Lung (tissue), 12 donors: ENCODE data around the gene THADA. TPM values are rescaled to one million over a fixed set of nuclear protein-coding genes. Genes with fewer than 3 reads are reported as not detected.

Experiments
- ATAC-seq: fragments of 200-7000 bp; cut with Tn5 transposase; one replicate; pipeline ENCODE4 v1.9.1; 2020; ENCODE audit warnings: moderate number of reproducible peaks; ENCODE audit not compliant: insufficient read depth, low FRiP score
- DNase-seq, 3 donors: peaks; one replicate each; pipeline ENCODE4 v3.0.0-alpha.2; 2013 to 2017
- H3K27ac ChIP-seq, 2 donors: one replicate each; pipeline ENCODE4 v1.5.1; 2013; ENCODE audit warnings: mild to moderate bottlenecking in 2 of 2, moderate library complexity in 2 of 2, control low read depth in 1 of 2, inconsistent platforms in 1 of 2, low read depth in 1 of 2, low read length in 1 of 2
- H3K27me3 ChIP-seq, 3 donors: one replicate each; pipeline ENCODE4 v1.5.1; 2013; ENCODE audit warnings: low read length in 2 of 3; ENCODE audit not compliant: control insufficient read depth in 3 of 3, insufficient read depth in 3 of 3
- H3K36me3 ChIP-seq, 4 donors: one replicate each; pipeline ENCODE4 v1.5.1; 2013; ENCODE audit warnings: low read length in 4 of 4, mild to moderate bottlenecking in 1 of 4, moderate library complexity in 1 of 4; ENCODE audit not compliant: control insufficient read depth in 4 of 4, insufficient read depth in 4 of 4
- H3K4me1 ChIP-seq, 5 donors: one replicate each; pipeline ENCODE4 v1.5.1; 2013; ENCODE audit warnings: low read length in 5 of 5, mild to moderate bottlenecking in 2 of 5, moderate library complexity in 1 of 5; ENCODE audit not compliant: control insufficient read depth in 5 of 5, insufficient read depth in 5 of 5
- H3K4me3 ChIP-seq: one replicate; pipeline ENCODE4 v1.5.1; 2013; ENCODE audit warnings: mild to moderate bottlenecking, control low read depth, moderate library complexity
- H3K9ac ChIP-seq, 2 donors: one replicate each; pipeline ENCODE4 v1.5.1; 2013; ENCODE audit warnings: low read length in 2 of 2, control low read depth in 1 of 2; ENCODE audit not compliant: insufficient read depth in 1 of 2
- H3K9me3 ChIP-seq, 4 donors: one replicate each; pipeline ENCODE4 v1.5.1; 2013; ENCODE audit warnings: low read length in 3 of 4, mild to moderate bottlenecking in 1 of 4, moderate library complexity in 1 of 4; ENCODE audit not compliant: control insufficient read depth in 4 of 4, insufficient read depth in 3 of 4
- WGBS, 2 donors: extraction: QIAGEN DNeasy Blood & Tissue Kit; methylation state at CpG; one replicate each; pipeline ENCODE4 v1.1.7; 2013; 5-methylcytosine and 5-hydroxymethylcytosine counted together
- polyA plus RNA-seq, 2 donors: library from polyadenylated mRNA; stranded (reverse); fragments of 200-250 nt; gene quantifications; one replicate each; pipeline ENCODE4 v1.2.1, GENCODE V29; 2013
- total RNA-seq, 2 donors: library from RNA; depleted of rRNA in 1 of 2; stranded (reverse); fragments of >200 nt in 1 of 2; gene quantifications; one replicate each; pipeline ENCODE4 v1.2.1, GENCODE V29; 2014 to 2021
- TF ChIP-seq, protein P1 (sequence below): IDR thresholded peaks from 2 replicates; pipeline ENCODE4 v1.5.1; 2012; ENCODE audit warnings: mild to moderate bottlenecking; ENCODE audit errors: control extremely low read depth, extremely low read depth
- donor health status: control.
- donor health status: control.
- donor health status: Bipolar disorder and iron deficiency.
- donor health status: healthy.
- donor health status: DM: yes; HTN: yes; CAD: no.

THADA gene
- total and polyA plus RNA-seq, 4 donors = 11.3 to 72.5 (median 25.2) TPM

DNA sequence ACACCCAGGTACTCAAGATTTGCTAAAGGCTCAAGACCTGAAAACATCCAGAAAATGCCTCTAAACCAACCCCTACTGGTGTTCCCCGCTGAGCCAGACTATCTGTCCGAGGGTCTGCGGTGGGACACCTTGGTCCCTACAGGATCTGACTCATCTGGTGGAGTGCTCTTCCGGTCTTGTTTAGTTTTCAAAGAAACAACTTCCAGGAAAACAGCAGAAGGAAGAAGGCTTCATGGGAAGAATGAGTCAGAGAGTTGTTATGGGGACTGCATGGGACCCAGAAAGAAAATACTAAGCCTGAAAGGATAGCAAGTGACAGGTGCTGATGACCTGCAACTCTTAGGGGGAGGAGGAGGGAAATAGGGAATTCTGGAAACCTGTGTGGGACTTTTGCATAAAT is 410.7 kb downstream of the THADA start:
- no peak overlapping the region for H3K9ac ChIP-seq
- H3K4me3 ChIP-seq = no peak overlapping the region
- H3K9me3 ChIP-seq = no peaks in the 10 kb centered on the region
- TF ChIP-seq, protein P1, sequence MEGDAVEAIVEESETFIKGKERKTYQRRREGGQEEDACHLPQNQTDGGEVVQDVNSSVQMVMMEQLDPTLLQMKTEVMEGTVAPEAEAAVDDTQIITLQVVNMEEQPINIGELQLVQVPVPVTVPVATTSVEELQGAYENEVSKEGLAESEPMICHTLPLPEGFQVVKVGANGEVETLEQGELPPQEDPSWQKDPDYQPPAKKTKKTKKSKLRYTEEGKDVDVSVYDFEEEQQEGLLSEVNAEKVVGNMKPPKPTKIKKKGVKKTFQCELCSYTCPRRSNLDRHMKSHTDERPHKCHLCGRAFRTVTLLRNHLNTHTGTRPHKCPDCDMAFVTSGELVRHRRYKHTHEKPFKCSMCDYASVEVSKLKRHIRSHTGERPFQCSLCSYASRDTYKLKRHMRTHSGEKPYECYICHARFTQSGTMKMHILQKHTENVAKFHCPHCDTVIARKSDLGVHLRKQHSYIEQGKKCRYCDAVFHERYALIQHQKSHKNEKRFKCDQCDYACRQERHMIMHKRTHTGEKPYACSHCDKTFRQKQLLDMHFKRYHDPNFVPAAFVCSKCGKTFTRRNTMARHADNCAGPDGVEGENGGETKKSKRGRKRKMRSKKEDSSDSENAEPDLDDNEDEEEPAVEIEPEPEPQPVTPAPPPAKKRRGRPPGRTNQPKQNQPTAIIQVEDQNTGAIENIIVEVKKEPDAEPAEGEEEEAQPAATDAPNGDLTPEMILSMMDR = no peak
- no peak for DNase-seq
- H3K4me1 ChIP-seq = peaks cover 0 to 17% (median 4%) of the 10 kb centered on the region in 5 donors
- H3K27me3 ChIP-seq = no peaks in the 10 kb centered on the region
- ATAC-seq = no peak
- H3K36me3 ChIP-seq = no peaks in the 10 kb centered on the region
- 80 to 82% methylated on average over 4 of the region's 4 CpGs for WGBS, 2 donors
- H3K27ac ChIP-seq = no peak overlapping the region

DNA sequence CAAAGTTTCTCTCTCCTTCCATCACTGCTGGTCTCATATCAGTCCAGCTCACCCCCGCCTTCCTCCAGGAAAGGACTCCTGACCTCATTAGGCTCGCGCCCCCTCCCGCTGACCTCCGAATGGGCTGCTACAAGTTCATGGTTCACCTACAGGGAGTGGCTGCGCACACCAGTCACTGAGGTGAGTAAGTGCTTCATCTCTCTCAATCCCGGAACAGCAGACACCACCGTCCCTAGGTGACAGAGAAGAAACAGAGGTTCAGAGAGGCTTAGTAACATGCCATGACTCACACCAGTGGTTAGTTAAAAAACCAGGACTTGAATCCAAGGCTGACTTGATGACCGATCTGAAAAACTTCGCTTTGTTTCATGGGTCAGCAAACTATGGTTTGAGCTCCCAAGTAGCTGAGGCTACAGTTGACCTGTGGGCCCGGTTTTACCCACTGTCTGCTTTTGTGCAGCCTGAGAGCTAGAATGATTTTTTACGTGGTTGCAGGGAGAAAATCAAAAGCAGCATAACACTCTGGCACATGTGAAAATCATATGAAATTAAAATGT is 411.4 kb downstream of the THADA start:
- Histone ChIP-seq H3K27ac (no peak overlapping the region), H3K27me3 (no peaks in the 10 kb centered on the region), H3K4me1 (peaks cover 0 to 19% (median 5%) of the 10 kb centered on the region in 5 donors), H3K36me3 (no peaks in the 10 kb centered on the region), H3K4me3 (no peak overlapping the region), H3K9ac (no peak overlapping the region), H3K9me3 (no peaks in the 10 kb centered on the region)
- 84 to 88% methylated on average over 12 of the region's 12 CpGs for WGBS, 2 donors
- DNase-seq (no peak), ATAC-seq (no peak)
- TF ChIP-seq, protein P1 = no peak

DNA sequence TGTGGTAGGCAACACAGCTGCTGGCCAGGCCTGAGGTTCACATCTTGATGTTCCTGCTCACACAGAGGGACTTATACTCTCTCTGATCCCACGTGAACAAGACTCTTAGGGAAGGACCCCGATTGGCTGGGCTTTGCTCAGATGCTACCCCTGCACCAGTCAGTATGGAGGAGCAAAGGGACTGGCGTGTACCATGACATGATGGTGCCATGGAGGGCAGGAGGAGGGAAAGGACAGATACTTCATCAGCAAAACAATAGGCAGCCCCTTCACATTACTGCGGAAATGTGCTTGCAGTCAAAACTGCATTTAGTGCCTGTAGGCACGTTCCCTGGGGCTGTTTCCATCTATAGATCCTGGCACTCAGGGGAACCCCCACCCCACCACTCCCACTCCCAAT is 412.1 kb downstream of the THADA start:
- Histone ChIP-seq H3K9me3 (no peaks in the 10 kb centered on the region), H3K27ac (no peak overlapping the region), H3K9ac (no peak overlapping the region), H3K4me3 (no peak overlapping the region), H3K4me1 (peaks cover 0 to 26% (median 7%) of the 10 kb centered on the region in 5 donors), H3K36me3 (no peaks in the 10 kb centered on the region), H3K27me3 (no peaks in the 10 kb centered on the region)
- DNase-seq = no peak
- WGBS, 2 donors = 73 to 84% methylated on average over 5 of the region's 5 CpGs
- ATAC-seq = no peak
- TF ChIP-seq, protein P1 = no peak

DNA sequence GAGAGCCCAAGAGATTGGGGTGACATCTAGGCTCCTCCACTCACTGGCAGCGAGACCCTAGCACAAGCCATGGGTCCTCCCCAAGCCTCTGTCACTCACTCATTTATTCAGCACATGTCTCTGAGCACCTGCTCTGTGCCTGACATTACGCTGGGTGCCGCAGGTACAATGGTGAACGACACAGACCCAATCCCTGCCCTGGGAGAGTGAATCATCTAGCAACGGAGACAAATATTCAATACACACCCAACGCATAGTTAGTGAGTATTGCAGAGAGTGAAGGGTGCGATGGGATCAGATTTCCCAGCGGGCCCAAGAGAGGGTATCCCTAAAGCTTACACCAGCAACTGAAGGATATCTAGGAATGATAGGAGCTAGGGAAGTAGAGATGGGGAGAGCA is 414.9 kb downstream of the THADA start:
- H3K4me3 ChIP-seq = no peak overlapping the region
- no peak for ATAC-seq
- no peaks in the 10 kb centered on the region for H3K36me3 ChIP-seq
- no peak overlapping the region for H3K27ac ChIP-seq
- H3K9ac ChIP-seq = no peak overlapping the region
- H3K9me3 ChIP-seq = no peaks in the 10 kb centered on the region
- no peaks in the 10 kb centered on the region for H3K27me3 ChIP-seq
- TF ChIP-seq, protein P1 = no peak
- no peak for DNase-seq
- 96 to 98% methylated on average over 8 of the region's 8 CpGs for WGBS, 2 donors
- H3K4me1 ChIP-seq = peaks cover 0 to 18% (median 10%) of the 10 kb centered on the region in 5 donors
